WI38 (cell line): ENCODE results near the gene NEGR1.

Source experiments
- H3K4me3 ChIP-seq: 2 replicates; pipeline ENCODE4 v1.5.1; 2011; ENCODE audit warnings: low read depth, mild to moderate bottlenecking, control low read depth, low read length
- TF ChIP-seq, protein P1 (sequence below): IDR thresholded peaks from 2 replicates; pipeline ENCODE4 v1.5.1; 2012; ENCODE audit warnings: low read depth, mild to moderate bottlenecking, control low read depth, low read length

NEGR1 gene

DNA sequence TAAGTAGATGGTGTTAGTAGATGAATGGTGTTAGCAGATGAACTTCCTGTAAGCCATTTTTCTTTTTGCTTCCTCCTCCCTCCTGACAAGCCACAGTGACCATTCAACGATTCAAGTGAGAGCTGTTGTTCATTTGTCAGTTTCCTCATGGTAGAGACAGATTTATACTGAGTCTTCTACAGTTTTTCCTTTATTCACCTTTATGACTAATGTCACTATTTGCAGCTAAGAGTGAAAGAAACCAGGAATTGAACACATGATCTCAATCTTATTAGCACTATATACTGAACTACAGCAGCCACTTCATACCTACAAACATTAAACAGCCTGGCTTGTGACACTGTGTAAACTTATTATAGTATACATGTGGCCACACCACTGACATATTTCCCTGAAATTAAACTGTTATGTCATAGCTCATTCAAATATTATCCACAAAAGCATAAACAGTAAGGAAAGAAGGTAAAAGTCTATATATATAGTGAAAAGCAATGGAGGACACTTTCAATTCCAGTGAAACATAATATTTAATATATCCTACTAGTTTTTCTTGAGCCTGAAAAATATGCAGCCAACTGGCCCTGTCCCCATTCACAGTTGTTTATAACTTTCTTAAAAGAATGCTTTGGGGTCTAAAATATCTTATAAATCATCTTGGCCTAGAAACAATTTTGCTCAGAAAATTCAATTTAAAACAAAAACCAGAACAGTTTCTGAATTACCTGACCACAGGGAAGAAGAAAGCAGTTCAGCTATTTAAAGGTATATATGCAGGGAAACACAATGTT lies 634.6 kb downstream of the NEGR1 start:
- TF ChIP-seq, protein P1, sequence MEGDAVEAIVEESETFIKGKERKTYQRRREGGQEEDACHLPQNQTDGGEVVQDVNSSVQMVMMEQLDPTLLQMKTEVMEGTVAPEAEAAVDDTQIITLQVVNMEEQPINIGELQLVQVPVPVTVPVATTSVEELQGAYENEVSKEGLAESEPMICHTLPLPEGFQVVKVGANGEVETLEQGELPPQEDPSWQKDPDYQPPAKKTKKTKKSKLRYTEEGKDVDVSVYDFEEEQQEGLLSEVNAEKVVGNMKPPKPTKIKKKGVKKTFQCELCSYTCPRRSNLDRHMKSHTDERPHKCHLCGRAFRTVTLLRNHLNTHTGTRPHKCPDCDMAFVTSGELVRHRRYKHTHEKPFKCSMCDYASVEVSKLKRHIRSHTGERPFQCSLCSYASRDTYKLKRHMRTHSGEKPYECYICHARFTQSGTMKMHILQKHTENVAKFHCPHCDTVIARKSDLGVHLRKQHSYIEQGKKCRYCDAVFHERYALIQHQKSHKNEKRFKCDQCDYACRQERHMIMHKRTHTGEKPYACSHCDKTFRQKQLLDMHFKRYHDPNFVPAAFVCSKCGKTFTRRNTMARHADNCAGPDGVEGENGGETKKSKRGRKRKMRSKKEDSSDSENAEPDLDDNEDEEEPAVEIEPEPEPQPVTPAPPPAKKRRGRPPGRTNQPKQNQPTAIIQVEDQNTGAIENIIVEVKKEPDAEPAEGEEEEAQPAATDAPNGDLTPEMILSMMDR: no peak
- H3K4me3 ChIP-seq: no peak overlapping the region

GRCh38 chr1:71645015-71645414 lies 637.3 kb downstream of the NEGR1 start:
- TF ChIP-seq, protein P1: no peak

GRCh38 chr1:71641903-71642302 lies 640.4 kb downstream of the NEGR1 start:
- H3K4me3 ChIP-seq: no peak overlapping the region
- TF ChIP-seq, protein P1: no peak

More at GRCh38 chr1:71645015-71645414, 637.3 kb downstream of the NEGR1 start:
- H3K4me3 ChIP-seq: no peak overlapping the region

- TF ChIP-seq, protein P1: no peak
- H3K4me3 ChIP-seq: no peak overlapping the region
Measured at GRCh38 chr1:71640998-71641397, 641.3 kb downstream of the NEGR1 start.

DNA sequence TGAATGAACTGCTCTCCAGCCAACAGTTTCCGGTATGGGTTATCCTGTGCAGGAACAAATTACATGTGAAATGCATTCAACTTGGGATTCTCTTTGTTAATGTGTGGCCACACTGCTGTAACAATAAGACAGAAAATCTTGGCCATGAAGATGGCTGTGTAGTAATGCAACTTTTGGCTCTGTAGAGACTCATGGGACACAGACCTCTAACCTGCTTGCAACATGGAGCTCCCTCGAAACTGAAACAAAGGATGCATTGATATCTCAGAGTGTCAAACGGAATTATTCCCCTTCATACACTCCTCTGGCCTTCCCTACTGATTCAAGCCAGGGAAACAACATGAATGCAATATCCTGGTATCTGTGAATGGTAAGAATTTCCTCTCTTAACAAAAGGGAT lies 642.2 kb downstream of the NEGR1 start:
- no peak overlapping the region for H3K4me3 ChIP-seq
- TF ChIP-seq, protein P1: no peak

GRCh38 chr1:71638081-71638766 lies 644.1 kb downstream of the NEGR1 start:
- TF ChIP-seq, protein P1: no peak

GRCh38 chr1:71635568-71635967 lies 646.8 kb downstream of the NEGR1 start:
- no peak overlapping the region for H3K4me3 ChIP-seq
- TF ChIP-seq, protein P1: no peak

More at GRCh38 chr1:71638081-71638766, 644.1 kb downstream of the NEGR1 start:
- H3K4me3 ChIP-seq: no peak overlapping the region
